ENCODE data around the gene GYS1. TPM values are rescaled to one million over a fixed set of nuclear protein-coding genes. Genes with fewer than 3 reads are reported as not detected.

GYS1 gene
- total and polyA plus RNA-seq, 2 experiments from 2014 or later, result 15.9 to 28.9 TPM

DNA sequence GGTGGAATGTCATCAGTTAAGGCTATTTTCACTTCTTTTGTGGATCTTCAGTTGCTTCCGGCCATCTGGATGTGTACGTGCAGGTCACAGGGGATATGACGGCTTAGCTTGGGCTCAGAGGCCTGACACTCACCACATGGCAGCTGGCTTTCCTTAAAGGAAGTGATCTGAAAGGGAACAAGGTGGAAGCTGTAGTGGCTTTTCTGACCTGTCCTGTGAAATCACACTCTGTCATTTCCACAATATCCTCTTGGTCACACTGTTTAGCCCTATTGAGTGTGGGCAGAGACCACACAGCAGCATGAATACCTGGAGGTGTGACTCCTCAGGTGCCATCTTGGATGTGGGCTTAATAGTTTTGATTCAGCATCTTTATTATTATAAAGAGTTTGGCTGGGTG, 43.0 kb downstream of the GYS1 start:
- no peak overlapping the region for H3K4me2 ChIP-seq
- no peak overlapping the region for H3K4me3 Mint-ChIP-seq
- H3K9me2 ChIP-seq (ENCODE audit: insufficient read depth), result no peaks in the 10 kb centered on the region
- no peaks in the 10 kb centered on the region for H3K36me3 ChIP-seq (ENCODE audit: insufficient read depth)
- no peaks in the 10 kb centered on the region for H3K4me1 ChIP-seq (ENCODE audit: insufficient read depth)
- no peak overlapping the region for H3K27ac ChIP-seq (ENCODE audit: low read depth)
- 0 out of 2 replicates have a peak, but pooled peaks cover 3% of the 10 kb centered on the region for H3F3A ChIP-seq (replicated peaks; ENCODE audit: low read depth)
- TF ChIP-seq ZNF114 (CRISPR knock-in tag; IDR thresholded peaks at IDR 0.05) (no peak), JUNB (IDR thresholded peaks at IDR 0.05; ENCODE audit: unreplicated experiment) (no peak), EZH2 (IDR thresholded peaks at IDR 0.05; ENCODE audit: low read depth, unreplicated experiment) (no peak), ZNF331 (CRISPR knock-in tag; IDR thresholded peaks at IDR 0.05; ENCODE audit: low read depth) (no peak), NANOG (IDR thresholded peaks at IDR 0.05; ENCODE audit: borderline replicate concordance) (no peak), POLR2AphosphoS5 (IDR thresholded peaks at IDR 0.05; ENCODE audit: low read depth) (no peak), EZH2phosphoT487 (IDR thresholded peaks at IDR 0.05; ENCODE audit: unreplicated experiment) (no peak), CREB1 (CRISPR knock-in tag; IDR thresholded peaks at IDR 0.05; ENCODE audit: low read depth) (no peak), STAT1 (IDR thresholded peaks at IDR 0.05; ENCODE audit: unreplicated experiment) (no peak)
- TF ChIP-seq, protein P1, sequence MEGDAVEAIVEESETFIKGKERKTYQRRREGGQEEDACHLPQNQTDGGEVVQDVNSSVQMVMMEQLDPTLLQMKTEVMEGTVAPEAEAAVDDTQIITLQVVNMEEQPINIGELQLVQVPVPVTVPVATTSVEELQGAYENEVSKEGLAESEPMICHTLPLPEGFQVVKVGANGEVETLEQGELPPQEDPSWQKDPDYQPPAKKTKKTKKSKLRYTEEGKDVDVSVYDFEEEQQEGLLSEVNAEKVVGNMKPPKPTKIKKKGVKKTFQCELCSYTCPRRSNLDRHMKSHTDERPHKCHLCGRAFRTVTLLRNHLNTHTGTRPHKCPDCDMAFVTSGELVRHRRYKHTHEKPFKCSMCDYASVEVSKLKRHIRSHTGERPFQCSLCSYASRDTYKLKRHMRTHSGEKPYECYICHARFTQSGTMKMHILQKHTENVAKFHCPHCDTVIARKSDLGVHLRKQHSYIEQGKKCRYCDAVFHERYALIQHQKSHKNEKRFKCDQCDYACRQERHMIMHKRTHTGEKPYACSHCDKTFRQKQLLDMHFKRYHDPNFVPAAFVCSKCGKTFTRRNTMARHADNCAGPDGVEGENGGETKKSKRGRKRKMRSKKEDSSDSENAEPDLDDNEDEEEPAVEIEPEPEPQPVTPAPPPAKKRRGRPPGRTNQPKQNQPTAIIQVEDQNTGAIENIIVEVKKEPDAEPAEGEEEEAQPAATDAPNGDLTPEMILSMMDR (conservative IDR thresholded peaks at IDR 0.05; ENCODE audit: low read depth in 2 of 2), result no peak
- TF ChIP-seq, protein P2, sequence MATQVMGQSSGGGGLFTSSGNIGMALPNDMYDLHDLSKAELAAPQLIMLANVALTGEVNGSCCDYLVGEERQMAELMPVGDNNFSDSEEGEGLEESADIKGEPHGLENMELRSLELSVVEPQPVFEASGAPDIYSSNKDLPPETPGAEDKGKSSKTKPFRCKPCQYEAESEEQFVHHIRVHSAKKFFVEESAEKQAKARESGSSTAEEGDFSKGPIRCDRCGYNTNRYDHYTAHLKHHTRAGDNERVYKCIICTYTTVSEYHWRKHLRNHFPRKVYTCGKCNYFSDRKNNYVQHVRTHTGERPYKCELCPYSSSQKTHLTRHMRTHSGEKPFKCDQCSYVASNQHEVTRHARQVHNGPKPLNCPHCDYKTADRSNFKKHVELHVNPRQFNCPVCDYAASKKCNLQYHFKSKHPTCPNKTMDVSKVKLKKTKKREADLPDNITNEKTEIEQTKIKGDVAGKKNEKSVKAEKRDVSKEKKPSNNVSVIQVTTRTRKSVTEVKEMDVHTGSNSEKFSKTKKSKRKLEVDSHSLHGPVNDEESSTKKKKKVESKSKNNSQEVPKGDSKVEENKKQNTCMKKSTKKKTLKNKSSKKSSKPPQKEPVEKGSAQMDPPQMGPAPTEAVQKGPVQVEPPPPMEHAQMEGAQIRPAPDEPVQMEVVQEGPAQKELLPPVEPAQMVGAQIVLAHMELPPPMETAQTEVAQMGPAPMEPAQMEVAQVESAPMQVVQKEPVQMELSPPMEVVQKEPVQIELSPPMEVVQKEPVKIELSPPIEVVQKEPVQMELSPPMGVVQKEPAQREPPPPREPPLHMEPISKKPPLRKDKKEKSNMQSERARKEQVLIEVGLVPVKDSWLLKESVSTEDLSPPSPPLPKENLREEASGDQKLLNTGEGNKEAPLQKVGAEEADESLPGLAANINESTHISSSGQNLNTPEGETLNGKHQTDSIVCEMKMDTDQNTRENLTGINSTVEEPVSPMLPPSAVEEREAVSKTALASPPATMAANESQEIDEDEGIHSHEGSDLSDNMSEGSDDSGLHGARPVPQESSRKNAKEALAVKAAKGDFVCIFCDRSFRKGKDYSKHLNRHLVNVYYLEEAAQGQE (IDR thresholded peaks at IDR 0.05; ENCODE audit: unreplicated experiment), result no peak
- TF ChIP-seq, protein P3, sequence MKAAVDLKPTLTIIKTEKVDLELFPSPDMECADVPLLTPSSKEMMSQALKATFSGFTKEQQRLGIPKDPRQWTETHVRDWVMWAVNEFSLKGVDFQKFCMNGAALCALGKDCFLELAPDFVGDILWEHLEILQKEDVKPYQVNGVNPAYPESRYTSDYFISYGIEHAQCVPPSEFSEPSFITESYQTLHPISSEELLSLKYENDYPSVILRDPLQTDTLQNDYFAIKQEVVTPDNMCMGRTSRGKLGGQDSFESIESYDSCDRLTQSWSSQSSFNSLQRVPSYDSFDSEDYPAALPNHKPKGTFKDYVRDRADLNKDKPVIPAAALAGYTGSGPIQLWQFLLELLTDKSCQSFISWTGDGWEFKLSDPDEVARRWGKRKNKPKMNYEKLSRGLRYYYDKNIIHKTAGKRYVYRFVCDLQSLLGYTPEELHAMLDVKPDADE (IDR thresholded peaks at IDR 0.05), result no peak
- TF ChIP-seq, protein P4, sequence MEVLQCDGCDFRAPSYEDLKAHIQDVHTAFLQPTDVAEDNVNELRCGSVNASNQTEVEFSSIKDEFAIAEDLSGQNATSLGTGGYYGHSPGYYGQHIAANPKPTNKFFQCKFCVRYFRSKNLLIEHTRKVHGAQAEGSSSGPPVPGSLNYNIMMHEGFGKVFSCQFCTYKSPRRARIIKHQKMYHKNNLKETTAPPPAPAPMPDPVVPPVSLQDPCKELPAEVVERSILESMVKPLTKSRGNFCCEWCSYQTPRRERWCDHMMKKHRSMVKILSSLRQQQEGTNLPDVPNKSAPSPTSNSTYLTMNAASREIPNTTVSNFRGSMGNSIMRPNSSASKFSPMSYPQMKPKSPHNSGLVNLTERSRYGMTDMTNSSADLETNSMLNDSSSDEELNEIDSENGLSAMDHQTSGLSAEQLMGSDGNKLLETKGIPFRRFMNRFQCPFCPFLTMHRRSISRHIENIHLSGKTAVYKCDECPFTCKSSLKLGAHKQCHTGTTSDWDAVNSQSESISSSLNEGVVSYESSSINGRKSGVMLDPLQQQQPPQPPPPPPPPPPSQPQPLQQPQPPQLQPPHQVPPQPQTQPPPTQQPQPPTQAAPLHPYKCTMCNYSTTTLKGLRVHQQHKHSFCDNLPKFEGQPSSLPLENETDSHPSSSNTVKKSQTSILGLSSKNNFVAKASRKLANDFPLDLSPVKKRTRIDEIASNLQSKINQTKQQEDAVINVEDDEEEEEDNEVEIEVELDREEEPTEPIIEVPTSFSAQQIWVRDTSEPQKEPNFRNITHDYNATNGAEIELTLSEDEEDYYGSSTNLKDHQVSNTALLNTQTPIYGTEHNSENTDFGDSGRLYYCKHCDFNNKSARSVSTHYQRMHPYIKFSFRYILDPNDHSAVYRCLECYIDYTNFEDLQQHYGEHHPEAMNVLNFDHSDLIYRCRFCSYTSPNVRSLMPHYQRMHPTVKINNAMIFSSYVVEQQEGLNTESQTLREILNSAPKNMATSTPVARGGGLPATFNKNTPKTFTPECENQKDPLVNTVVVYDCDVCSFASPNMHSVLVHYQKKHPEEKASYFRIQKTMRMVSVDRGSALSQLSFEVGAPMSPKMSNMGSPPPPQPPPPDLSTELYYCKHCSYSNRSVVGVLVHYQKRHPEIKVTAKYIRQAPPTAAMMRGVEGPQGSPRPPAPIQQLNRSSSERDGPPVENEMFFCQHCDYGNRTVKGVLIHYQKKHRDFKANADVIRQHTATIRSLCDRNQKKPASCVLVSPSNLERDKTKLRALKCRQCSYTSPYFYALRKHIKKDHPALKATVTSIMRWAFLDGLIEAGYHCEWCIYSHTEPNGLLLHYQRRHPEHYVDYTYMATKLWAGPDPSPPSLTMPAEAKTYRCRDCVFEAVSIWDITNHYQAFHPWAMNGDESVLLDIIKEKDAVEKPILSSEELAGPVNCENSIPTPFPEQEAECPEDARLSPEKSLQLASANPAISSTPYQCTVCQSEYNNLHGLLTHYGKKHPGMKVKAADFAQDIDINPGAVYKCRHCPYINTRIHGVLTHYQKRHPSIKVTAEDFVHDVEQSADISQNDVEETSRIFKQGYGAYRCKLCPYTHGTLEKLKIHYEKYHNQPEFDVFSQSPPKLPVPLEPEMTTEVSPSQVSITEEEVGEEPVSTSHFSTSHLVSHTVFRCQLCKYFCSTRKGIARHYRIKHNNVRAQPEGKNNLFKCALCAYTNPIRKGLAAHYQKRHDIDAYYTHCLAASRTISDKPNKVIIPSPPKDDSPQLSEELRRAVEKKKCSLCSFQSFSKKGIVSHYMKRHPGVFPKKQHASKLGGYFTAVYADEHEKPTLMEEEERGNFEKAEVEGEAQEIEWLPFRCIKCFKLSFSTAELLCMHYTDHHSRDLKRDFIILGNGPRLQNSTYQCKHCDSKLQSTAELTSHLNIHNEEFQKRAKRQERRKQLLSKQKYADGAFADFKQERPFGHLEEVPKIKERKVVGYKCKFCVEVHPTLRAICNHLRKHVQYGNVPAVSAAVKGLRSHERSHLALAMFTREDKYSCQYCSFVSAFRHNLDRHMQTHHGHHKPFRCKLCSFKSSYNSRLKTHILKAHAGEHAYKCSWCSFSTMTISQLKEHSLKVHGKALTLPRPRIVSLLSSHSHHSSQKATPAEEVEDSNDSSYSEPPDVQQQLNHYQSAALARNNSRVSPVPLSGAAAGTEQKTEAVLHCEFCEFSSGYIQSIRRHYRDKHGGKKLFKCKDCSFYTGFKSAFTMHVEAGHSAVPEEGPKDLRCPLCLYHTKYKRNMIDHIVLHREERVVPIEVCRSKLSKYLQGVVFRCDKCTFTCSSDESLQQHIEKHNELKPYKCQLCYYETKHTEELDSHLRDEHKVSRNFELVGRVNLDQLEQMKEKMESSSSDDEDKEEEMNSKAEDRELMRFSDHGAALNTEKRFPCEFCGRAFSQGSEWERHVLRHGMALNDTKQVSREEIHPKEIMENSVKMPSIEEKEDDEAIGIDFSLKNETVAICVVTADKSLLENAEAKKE (CRISPR knock-in tag; IDR thresholded peaks at IDR 0.05), result no peak
- peaks cover 23% of the 10 kb centered on the region for H3K9me3 Mint-ChIP-seq
- H3K27me3 Mint-ChIP-seq (ENCODE audit: insufficient read depth, low read depth, poor library complexity), result peaks cover 19% of the 10 kb centered on the region
- no peak for DNase-seq (ENCODE audit: low spot score)
- H3K79me2 ChIP-seq (replicated peaks; ENCODE audit: insufficient read depth), result peaks cover 2% of the 10 kb centered on the region
- no peaks in the 10 kb centered on the region for H4K20me1 ChIP-seq (replicated peaks; ENCODE audit: insufficient read depth)
- no peak overlapping the region for H2AFZ ChIP-seq
- peaks cover 3% of the 10 kb centered on the region; the same call in 2 of the 3 replicates for H3K4me1 Mint-ChIP-seq
- H3K27me3 ChIP-seq (ENCODE audit: insufficient read depth), result no peaks in the 10 kb centered on the region
- H3K36me3 Mint-ChIP-seq (ENCODE audit: low read depth), result peaks cover 8% of the 10 kb centered on the region; the same call in 1 of the 3 replicates
- no peak overlapping the region for H3K27ac Mint-ChIP-seq
- H3K4me3 ChIP-seq, result no peak overlapping the region
- no peak for ATAC-seq
